Liver (tissue), 9 donors: ENCODE data around the gene WDR90. TPM values are rescaled to one million over a fixed set of nuclear protein-coding genes. Genes with fewer than 3 reads are reported as not detected.

Experiments used
- DNase-seq: peaks from one replicate; pipeline ENCODE4 v3.0.0-alpha.2; 2017; ENCODE audit warnings: low spot score
- H3K27ac ChIP-seq, 2 donors: one replicate each; pipeline ENCODE4 v1.7.0; 2013; ENCODE audit warnings: inconsistent platforms in 2 of 2, low read length in 2 of 2, control low read depth in 1 of 2, low read depth in 1 of 2, mild to moderate bottlenecking in 1 of 2
- H3K27me3 ChIP-seq, 4 donors: one replicate each; pipeline versions ENCODE4 v1.6.1 to v1.7.0; 2013; ENCODE audit warnings: low read length in 3 of 4, inconsistent platforms in 1 of 4, mild to moderate bottlenecking in 1 of 4, moderate library complexity in 1 of 4; ENCODE audit not compliant: control insufficient read depth in 4 of 4, insufficient read depth in 4 of 4
- H3K36me3 ChIP-seq, 4 donors: one replicate each; pipeline versions ENCODE4 v1.6.1 to v1.7.0; 2013; ENCODE audit warnings: low read length in 3 of 4, mild to moderate bottlenecking in 3 of 4, low read depth in 1 of 4, moderate library complexity in 1 of 4; ENCODE audit not compliant: control insufficient read depth in 4 of 4, insufficient read depth in 3 of 4
- H3K4me1 ChIP-seq, 4 donors: one replicate each; pipeline versions ENCODE4 v1.6.1 to v1.7.0; 2013; ENCODE audit warnings: low read length in 3 of 4, mild to moderate bottlenecking in 3 of 4, moderate library complexity in 1 of 4; ENCODE audit not compliant: control insufficient read depth in 4 of 4, insufficient read depth in 4 of 4
- H3K4me3 ChIP-seq, 3 donors: one replicate each; pipeline versions ENCODE4 v1.6.1 to v1.7.0; 2013; ENCODE audit warnings: low read length in 3 of 3, control low read depth in 1 of 3, low read depth in 1 of 3, mild to moderate bottlenecking in 1 of 3
- H3K9ac ChIP-seq, 2 donors: one replicate each; pipeline ENCODE4 v1.7.0; 2013; ENCODE audit warnings: low read length in 2 of 2, mild to moderate bottlenecking in 2 of 2, moderate library complexity in 2 of 2, control low read depth in 1 of 2, low read depth in 1 of 2
- H3K9me3 ChIP-seq, 4 donors: one replicate each; pipeline versions ENCODE4 v1.6.1 to v1.7.0; 2013; ENCODE audit warnings: low read length in 3 of 4; ENCODE audit not compliant: control insufficient read depth in 4 of 4
- EGR1 ChIP-seq, 2 donors: IDR thresholded peaks; 2 replicates each; pipeline ENCODE4 v1.6.1; 2016 to 2018; ENCODE audit warnings: antibody characterized with exemption in 2 of 2, low read depth in 2 of 2
- FOXA1 ChIP-seq: IDR thresholded peaks from 2 replicates; pipeline ENCODE4 v1.6.1; 2016; ENCODE audit warnings: antibody characterized with exemption
- FOXA2 ChIP-seq: IDR thresholded peaks from 2 replicates; pipeline ENCODE4 v1.6.1; 2016; ENCODE audit warnings: antibody characterized with exemption
- GABPA ChIP-seq, 2 donors: IDR thresholded peaks in 1 of 2; conservative IDR thresholded peaks in 1 of 2; 2 replicates each; pipeline ENCODE4 v1.6.1; 2016; ENCODE audit warnings: antibody characterized with exemption in 2 of 2, mild to moderate bottlenecking in 1 of 2, moderate library complexity in 1 of 2
- HNF4A ChIP-seq, 2 donors: conservative IDR thresholded peaks; 2 replicates each; pipeline ENCODE4 v1.6.1; 2016; ENCODE audit warnings: antibody characterized with exemption in 2 of 2, mild to moderate bottlenecking in 2 of 2
- NR2F2 ChIP-seq: IDR thresholded peaks from 2 replicates; pipeline ENCODE4 v1.6.1; 2016; ENCODE audit warnings: antibody characterized with exemption
- RAD21 ChIP-seq, 2 donors: IDR thresholded peaks; 2 replicates each; pipeline ENCODE4 v1.6.1; 2016; ENCODE audit warnings: antibody characterized with exemption in 2 of 2, mild to moderate bottlenecking in 2 of 2
- RXRA ChIP-seq, 2 donors: IDR thresholded peaks; 2 replicates each; pipeline ENCODE4 v1.6.1; 2017 to 2018; ENCODE audit warnings: antibody characterized with exemption in 2 of 2, mild to moderate bottlenecking in 1 of 2
- YY1 ChIP-seq: IDR thresholded peaks from 2 replicates; pipeline ENCODE4 v1.6.1; 2016; ENCODE audit warnings: antibody characterized with exemption, mild to moderate bottlenecking
- WGBS: extraction: QIAGEN DNeasy Blood & Tissue Kit; methylation state at CpG from one replicate; pipeline ENCODE4 v1.1.7; 2013; 5-methylcytosine and 5-hydroxymethylcytosine counted together
- polyA plus RNA-seq, 2 donors: library from polyadenylated mRNA; stranded (reverse) in 1 of 2; unstranded in 1 of 2; fragments of 200-250 nt in 1 of 2; fragments of >200 nt in 1 of 2; fragmentation: Nextera tagmentation in 1 of 2; extraction: Ambion mirVana in 1 of 2; gene quantifications; one replicate each; pipeline versions ENCODE4 v1.2.1 to v1.2.3, GENCODE V29; 2013 to 2015
- total RNA-seq, 2 donors: library from RNA; depleted of rRNA; stranded (reverse); fragments of >200 nt; gene quantifications; one replicate each; pipeline ENCODE4 v1.2.3, GENCODE V29; 2014
- TF ChIP-seq, protein P1 (sequence below): IDR thresholded peaks from 2 replicates; pipeline ENCODE4 v1.6.1; 2016; ENCODE audit warnings: antibody characterized with exemption
- TF ChIP-seq, protein P2 (sequence below): fragments of 150-350 bp; IDR thresholded peaks from 2 replicates; pipeline ENCODE4 v1.5.1; 2017; ENCODE audit warnings: improper control_type of control experiment, low read depth, low read length; ENCODE audit not compliant: missing input control
- TF ChIP-seq, protein P3 (sequence below): IDR thresholded peaks from 2 replicates; pipeline ENCODE4 v1.6.1; 2016; ENCODE audit warnings: antibody characterized with exemption
- donor health status: healthy.
- donor health status: healthy.
- donor health status: healthy.
- donor health status: healthy.
- donor health status: healthy.

Gene WDR90
- total and polyA plus RNA-seq, 4 donors: 4.7 to 13.4 (median 7.9) TPM

DNA sequence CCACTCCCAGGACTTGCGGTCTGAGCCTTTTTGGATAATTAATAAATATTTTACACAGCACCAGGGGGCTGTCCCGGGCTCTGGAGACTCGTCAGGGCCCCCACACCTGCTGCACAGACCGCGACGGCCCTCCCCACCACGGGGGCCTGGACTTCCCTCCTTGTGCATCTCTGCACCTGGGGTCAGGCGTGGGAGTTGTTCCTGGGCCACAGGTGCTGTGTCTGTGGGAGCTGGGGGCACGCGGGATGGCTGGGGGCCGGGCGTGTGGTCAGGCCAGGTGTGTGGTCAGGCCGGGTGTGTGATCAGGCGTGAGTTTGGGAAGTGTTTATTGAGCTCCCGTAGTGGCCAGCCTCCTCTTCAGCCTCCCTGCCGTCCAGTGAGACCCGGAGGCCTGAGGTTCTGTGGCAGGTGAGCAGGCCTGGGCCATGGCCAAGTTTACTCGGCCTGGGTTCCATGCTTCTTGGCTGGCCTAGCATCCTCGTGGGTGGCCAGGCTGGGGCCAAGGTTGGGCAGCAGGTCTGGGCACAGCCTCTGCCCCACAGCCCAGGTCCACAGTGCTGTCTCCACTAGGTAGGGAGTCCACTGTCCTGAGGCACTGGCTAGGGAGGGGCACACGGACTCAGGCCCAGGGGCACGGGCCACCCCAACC, 29.2 kb downstream of the WDR90 start (continued):
- TF ChIP-seq, protein P1, sequence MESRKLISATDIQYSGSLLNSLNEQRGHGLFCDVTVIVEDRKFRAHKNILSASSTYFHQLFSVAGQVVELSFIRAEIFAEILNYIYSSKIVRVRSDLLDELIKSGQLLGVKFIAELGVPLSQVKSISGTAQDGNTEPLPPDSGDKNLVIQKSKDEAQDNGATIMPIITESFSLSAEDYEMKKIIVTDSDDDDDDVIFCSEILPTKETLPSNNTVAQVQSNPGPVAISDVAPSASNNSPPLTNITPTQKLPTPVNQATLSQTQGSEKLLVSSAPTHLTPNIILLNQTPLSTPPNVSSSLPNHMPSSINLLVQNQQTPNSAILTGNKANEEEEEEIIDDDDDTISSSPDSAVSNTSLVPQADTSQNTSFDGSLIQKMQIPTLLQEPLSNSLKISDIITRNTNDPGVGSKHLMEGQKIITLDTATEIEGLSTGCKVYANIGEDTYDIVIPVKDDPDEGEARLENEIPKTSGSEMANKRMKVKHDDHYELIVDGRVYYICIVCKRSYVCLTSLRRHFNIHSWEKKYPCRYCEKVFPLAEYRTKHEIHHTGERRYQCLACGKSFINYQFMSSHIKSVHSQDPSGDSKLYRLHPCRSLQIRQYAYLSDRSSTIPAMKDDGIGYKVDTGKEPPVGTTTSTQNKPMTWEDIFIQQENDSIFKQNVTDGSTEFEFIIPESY: no peak
- no peak for TF ChIP-seq GABPA (IDR thresholded peaks at IDR 0.05 in 1 of 2, conservative IDR thresholded peaks at IDR 0.05 in 1 of 2)

DNA sequence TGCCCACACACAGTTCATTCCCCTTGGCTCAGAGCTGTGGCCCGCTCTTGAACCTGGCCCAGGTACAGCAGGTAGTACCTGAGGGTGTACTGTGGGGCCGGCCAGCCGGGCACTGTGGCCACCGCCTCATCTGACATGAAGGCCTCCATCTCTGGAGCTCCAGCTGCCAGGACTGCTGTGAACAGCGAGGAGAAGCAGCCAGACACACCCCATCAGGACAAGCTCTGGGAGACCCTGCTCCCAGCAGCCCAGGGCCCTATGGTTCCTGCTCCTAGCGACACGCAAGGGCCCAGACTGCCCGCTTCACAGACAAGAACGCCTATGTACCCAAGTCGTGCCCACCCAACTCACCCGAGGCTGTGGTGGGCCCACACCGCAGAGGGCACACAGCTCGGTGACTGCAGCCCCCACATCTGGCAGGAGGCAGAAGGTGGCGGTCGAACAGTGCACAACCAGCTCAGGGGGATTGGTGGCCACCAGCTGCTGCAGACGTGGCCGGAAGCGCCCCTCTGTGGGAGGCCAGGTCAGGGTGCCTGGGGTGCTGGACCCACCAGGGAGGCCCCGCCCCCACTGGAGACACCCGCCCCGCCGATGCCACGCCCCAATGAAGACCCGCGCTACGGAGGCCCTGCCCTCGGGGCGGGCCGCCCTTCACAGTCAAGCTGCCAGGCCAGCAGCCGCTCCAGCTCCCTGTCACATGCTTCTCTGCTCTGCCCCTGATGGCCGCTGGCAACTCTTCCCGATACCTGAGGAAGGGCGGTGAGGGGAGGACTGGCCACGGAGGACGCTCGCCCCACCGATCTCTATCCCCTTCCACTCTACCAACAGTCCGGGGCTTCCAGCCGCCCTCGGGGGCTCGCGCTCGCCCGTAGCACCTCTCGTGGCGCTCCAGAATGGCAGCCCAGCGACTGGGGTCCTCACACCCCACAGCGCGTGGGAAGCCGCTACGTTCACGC, 30.0 kb downstream of the WDR90 start:
- Histone ChIP-seq H3K4me1 (peaks cover 24 to 61% (median 44%) of the 10 kb centered on the region in 4 donors), H3K9ac (peak overlapping the region in 1 of 2 donors; percentile 26), H3K4me3 (peak overlapping the region in 2 of 3 donors; percentile 36 to 52), H3K9me3 (no peaks in the 10 kb centered on the region), H3K36me3 (peaks cover 8 to 14% (median 12%) of the 10 kb centered on the region in 4 donors), H3K27me3 (no peaks in the 10 kb centered on the region), H3K27ac (peak overlapping the region; percentile 68 to 72)
- TF ChIP-seq, protein P2, sequence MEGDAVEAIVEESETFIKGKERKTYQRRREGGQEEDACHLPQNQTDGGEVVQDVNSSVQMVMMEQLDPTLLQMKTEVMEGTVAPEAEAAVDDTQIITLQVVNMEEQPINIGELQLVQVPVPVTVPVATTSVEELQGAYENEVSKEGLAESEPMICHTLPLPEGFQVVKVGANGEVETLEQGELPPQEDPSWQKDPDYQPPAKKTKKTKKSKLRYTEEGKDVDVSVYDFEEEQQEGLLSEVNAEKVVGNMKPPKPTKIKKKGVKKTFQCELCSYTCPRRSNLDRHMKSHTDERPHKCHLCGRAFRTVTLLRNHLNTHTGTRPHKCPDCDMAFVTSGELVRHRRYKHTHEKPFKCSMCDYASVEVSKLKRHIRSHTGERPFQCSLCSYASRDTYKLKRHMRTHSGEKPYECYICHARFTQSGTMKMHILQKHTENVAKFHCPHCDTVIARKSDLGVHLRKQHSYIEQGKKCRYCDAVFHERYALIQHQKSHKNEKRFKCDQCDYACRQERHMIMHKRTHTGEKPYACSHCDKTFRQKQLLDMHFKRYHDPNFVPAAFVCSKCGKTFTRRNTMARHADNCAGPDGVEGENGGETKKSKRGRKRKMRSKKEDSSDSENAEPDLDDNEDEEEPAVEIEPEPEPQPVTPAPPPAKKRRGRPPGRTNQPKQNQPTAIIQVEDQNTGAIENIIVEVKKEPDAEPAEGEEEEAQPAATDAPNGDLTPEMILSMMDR: no peak
- TF ChIP-seq GABPA (IDR thresholded peaks at IDR 0.05 in 1 of 2, conservative IDR thresholded peaks at IDR 0.05 in 1 of 2): no peak
- no peak for TF ChIP-seq RAD21 (IDR thresholded peaks at IDR 0.05)
- TF ChIP-seq FOXA1: no peak
- no peak for TF ChIP-seq RXRA (IDR thresholded peaks at IDR 0.05)
- TF ChIP-seq, protein P1: no peak
- no peak for TF ChIP-seq EGR1 (IDR thresholded peaks at IDR 0.05; ENCODE audit: low read depth in 2 of 2)
- TF ChIP-seq NR2F2: no peak
- no peak for TF ChIP-seq YY1
- TF ChIP-seq, protein P3, sequence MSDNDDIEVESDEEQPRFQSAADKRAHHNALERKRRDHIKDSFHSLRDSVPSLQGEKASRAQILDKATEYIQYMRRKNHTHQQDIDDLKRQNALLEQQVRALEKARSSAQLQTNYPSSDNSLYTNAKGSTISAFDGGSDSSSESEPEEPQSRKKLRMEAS: no peak
- TF ChIP-seq HNF4A (conservative IDR thresholded peaks at IDR 0.05): no peak
- no peak for TF ChIP-seq FOXA2
- peak; percentile 71 for DNase-seq
- WGBS: 32% methylated on average over 52 of the region's 52 CpGs
